ENCODE results near the gene SEMA4D. TPM values are rescaled to one million over a fixed set of nuclear protein-coding genes. Genes with fewer than 3 reads are reported as not detected.
"Not testable (repeated sequence)": the region's sequence is repeated elsewhere in the genome, so short reads cannot be mapped to it uniquely, and the experiment has no call there.

SEMA4D gene
- total RNA-seq, 1 experiment from 2014 or later: 8.0 TPM

GRCh38 chr9:89479669-89480011 is 18.3 kb downstream of the SEMA4D start:
- H3K9me2 ChIP-seq (replicated peaks; ENCODE audit: low read length); DNase-seq; H3K9ac ChIP-seq (ENCODE audit: low read length); H3K9me3 ChIP-seq (ENCODE audit: low read length); H3K4me2 ChIP-seq (ENCODE audit: low read length); BruUV-seq (replicated peaks); H3K27me3 ChIP-seq (ENCODE audit: low read length); POLR2A ChIA-PET (ENCODE audit: unreplicated experiment); H3K36me3 ChIP-seq (ENCODE audit: low read depth, low read length); ATAC-seq; H3K27ac ChIP-seq (ENCODE audit: low read length); H2AFZ ChIP-seq (ENCODE audit: low read length); H4K20me1 ChIP-seq (ENCODE audit: low read length); H3K79me2 ChIP-seq (ENCODE audit: low read length); H3F3A ChIP-seq (ENCODE audit: low read length, unreplicated experiment); CTCF ChIA-PET; H3K4me3 ChIP-seq (ENCODE audit: low read length): not testable (repeated sequence)
- intact Hi-C loops (cut with micrococcal nuclease): loop anchor here (5.0 kb wide), 1 partner anchor 68 kb away; no protein-coding TSS in a partner anchor
- H3K4me1 ChIP-seq (ENCODE audit: insufficient read depth, low read length): peaks cover 22% of the 10 kb centered on the region

DNA sequence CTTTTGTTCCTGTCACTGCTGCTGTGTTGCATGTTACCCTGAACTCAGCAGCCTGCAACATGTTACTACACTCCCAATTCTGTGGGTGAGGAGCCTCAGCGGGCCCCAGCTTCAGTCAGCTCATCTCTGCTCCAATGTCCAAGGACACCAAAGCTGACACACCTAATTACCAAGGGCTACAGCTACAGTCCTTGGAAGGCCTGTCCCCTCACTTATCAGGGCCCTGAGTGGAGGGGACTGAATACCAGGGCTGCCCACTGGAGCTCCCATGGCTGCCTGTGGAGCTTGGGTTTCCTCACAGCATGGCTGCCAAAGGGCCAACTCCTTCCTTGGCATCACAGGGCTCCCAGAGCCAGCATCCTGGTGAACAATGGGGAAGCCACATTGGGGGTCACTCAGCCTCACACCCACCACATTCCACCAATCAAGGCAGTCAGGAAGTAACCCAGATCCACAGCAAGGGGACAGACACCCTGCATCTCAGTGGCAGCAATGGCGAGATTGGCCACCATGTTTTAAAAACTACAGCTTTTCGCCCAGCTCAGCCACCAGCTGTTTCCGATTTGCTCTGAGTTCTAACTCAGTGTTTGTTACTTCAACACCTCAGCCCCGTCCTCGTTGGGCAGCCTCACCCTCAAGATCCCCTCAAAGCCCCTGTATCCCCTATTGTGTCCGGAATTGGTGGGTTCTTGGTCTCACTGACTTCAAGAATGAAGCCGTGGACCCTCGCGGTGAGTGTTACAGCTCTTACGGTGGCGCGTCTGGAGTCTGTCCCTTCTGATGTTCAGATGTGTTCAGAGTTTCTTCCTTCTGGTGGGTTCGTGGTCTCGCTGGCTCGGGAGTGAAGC is 18.9 kb downstream of the SEMA4D start:
- intact Hi-C loops (cut with micrococcal nuclease): loop anchor here (1.0 to 5.0 kb wide), 2 partner anchors 68 to 161 kb away; partner anchors contain the start of gene SECISBP2
- ChIA-PET POLR2A (ENCODE audit: unreplicated experiment) (no interaction called here), CTCF (no interaction called here)
- H3K9ac ChIP-seq (ENCODE audit: low read length): no peak overlapping the region
- H2AFZ ChIP-seq (ENCODE audit: low read length): no peak overlapping the region
- no peaks in the 10 kb centered on the region for H3K27me3 ChIP-seq (ENCODE audit: low read length)
- DNase-seq (no peak), ATAC-seq (no peak)
- no peaks in the 10 kb centered on the region for H3F3A ChIP-seq (ENCODE audit: low read length, unreplicated experiment)
- no peaks in the 10 kb centered on the region for H3K36me3 ChIP-seq (ENCODE audit: low read depth, low read length)
- H3K4me3 ChIP-seq (ENCODE audit: low read length): no peak overlapping the region
- no peaks in the 10 kb centered on the region for H4K20me1 ChIP-seq (ENCODE audit: low read length)
- peaks cover 3% of the 10 kb centered on the region; the same call in 1 of the 2 replicates for H3K79me2 ChIP-seq (ENCODE audit: low read length)
- no peaks in the 10 kb centered on the region for H3K9me2 ChIP-seq (replicated peaks; ENCODE audit: low read length)
- H3K27ac ChIP-seq (ENCODE audit: low read length): no peak overlapping the region
- TF ChIP-seq EZH2phosphoT487 (IDR thresholded peaks at IDR 0.05; ENCODE audit: borderline replicate concordance, low read length) (no peak), CTCF (conservative IDR thresholded peaks at IDR 0.05; ENCODE audit: low read depth, low read length) (no peak), EZH2 (IDR thresholded peaks at IDR 0.05; ENCODE audit: low read length, unreplicated experiment) (no peak)
- H3K4me2 ChIP-seq (ENCODE audit: low read length): no peak overlapping the region
- H3K4me1 ChIP-seq (ENCODE audit: insufficient read depth, low read length): peaks cover 22% of the 10 kb centered on the region
- no TSS peak for BruUV-seq (replicated peaks)
- no peaks in the 10 kb centered on the region for H3K9me3 ChIP-seq (ENCODE audit: low read length)

GRCh38 chr9:89477811-89478630 is 19.9 kb downstream of the SEMA4D start:
- peak overlapping the region; percentile 73 for H3K4me2 ChIP-seq (ENCODE audit: low read length)
- intact Hi-C loops (cut with micrococcal nuclease): loop anchor here (1.0 to 5.0 kb wide), 3 partner anchors 67 to 160 kb away; partner anchors contain the start of gene SECISBP2
- H3K9me2 ChIP-seq (replicated peaks; ENCODE audit: low read length): no peaks in the 10 kb centered on the region
- peak overlapping the region; percentile 69 for H3K27ac ChIP-seq (ENCODE audit: low read length)
- H3K36me3 ChIP-seq (ENCODE audit: low read depth, low read length): no peaks in the 10 kb centered on the region
- ChIA-PET CTCF (no interaction called here), POLR2A (ENCODE audit: unreplicated experiment) (no interaction called here)
- H3K4me1 ChIP-seq (ENCODE audit: insufficient read depth, low read length): peaks cover 22% of the 10 kb centered on the region
- 0 out of 2 replicates have a peak overlapping the region, but pooled peaks have one; percentile 8 for H3K9ac ChIP-seq (ENCODE audit: low read length)
- H3F3A ChIP-seq (ENCODE audit: low read length, unreplicated experiment): no peaks in the 10 kb centered on the region
- no peaks in the 10 kb centered on the region for H3K9me3 ChIP-seq (ENCODE audit: low read length)
- no peaks in the 10 kb centered on the region for H3K27me3 ChIP-seq (ENCODE audit: low read length)
- peak; percentile 71 for DNase-seq
- no peaks in the 10 kb centered on the region for H4K20me1 ChIP-seq (ENCODE audit: low read length)
- BruUV-seq (replicated peaks): no TSS peak
- H3K79me2 ChIP-seq (ENCODE audit: low read length): peaks cover 3% of the 10 kb centered on the region; the same call in 1 of the 2 replicates
- TF ChIP-seq EZH2phosphoT487 (IDR thresholded peaks at IDR 0.05; ENCODE audit: borderline replicate concordance, low read length) (no peak), EZH2 (IDR thresholded peaks at IDR 0.05; ENCODE audit: low read length, unreplicated experiment) (no peak), CTCF (conservative IDR thresholded peaks at IDR 0.05; ENCODE audit: low read depth, low read length) (no peak)
- H2AFZ ChIP-seq (ENCODE audit: low read length): peak overlapping the region; percentile 59
- peak; percentile 91 for ATAC-seq
- peak overlapping the region; percentile 26 for H3K4me3 ChIP-seq (ENCODE audit: low read length)
